NCI-H2227 treated with DMSO at 0.1 percent for 48 hours (cell line): Measurements from ENCODE around the gene PTPN3.

Experiments used
- DNase-seq: peaks from one replicate; lab custom pipeline; 2025; lab: John Stamatoyannopoulos, UW

The PTPN3 gene

GRCh38 chr9:109500421-109500974 is 2.4 kb upstream of the PTPN3 start:
- no peak for DNase-seq

- DNase-seq, result peak; percentile 15
These were observed 1.7 kb upstream of the PTPN3 start for GRCh38 chr9:109499631-109500410.

- no peak for DNase-seq
These were observed 1.1 kb upstream of the PTPN3 start for GRCh38 chr9:109499093-109499630.

GRCh38 chr9:109497226-109498153 is 617 bp downstream of the PTPN3 start:
- DNase-seq, result no peak

GRCh38 chr9:109496841-109497225 is 1.3 kb downstream of the PTPN3 start:
- DNase-seq, result no peak

GRCh38 chr9:109496218-109496617 is 1.9 kb downstream of the PTPN3 start:
- DNase-seq, result no peak

GRCh38 chr9:109493648-109494047 is 4.5 kb downstream of the PTPN3 start:
- no peak for DNase-seq

- DNase-seq, result no peak
These were observed 6.5 kb downstream of the PTPN3 start for GRCh38 chr9:109491590-109491989.

- DNase-seq, result no peak
These were observed 9.2 kb downstream of the PTPN3 start for GRCh38 chr9:109488791-109489492.

- DNase-seq, result no peak
These were observed 9.8 kb downstream of the PTPN3 start for GRCh38 chr9:109488351-109488750.

GRCh38 chr9:109487247-109487646 is 10.9 kb downstream of the PTPN3 start:
- DNase-seq, result no peak

GRCh38 chr9:109483744-109484429 is 14.2 kb downstream of the PTPN3 start:
- DNase-seq, result no peak

- DNase-seq, result no peak
These were observed 15.7 kb downstream of the PTPN3 start for GRCh38 chr9:109482391-109482916.

GRCh38 chr9:109481856-109482255 is 16.3 kb downstream of the PTPN3 start:
- no peak for DNase-seq

GRCh38 chr9:109479822-109480221 is 18.3 kb downstream of the PTPN3 start:
- DNase-seq, result no peak

GRCh38 chr9:109478665-109479380 is 19.3 kb downstream of the PTPN3 start:
- DNase-seq, result no peak

- DNase-seq, result no peak
These were observed 20.0 kb downstream of the PTPN3 start for GRCh38 chr9:109478051-109478563.

- no peak for DNase-seq
These were observed 20.7 kb downstream of the PTPN3 start for GRCh38 chr9:109477258-109478050.

GRCh38 chr9:109476642-109477257 is 21.4 kb downstream of the PTPN3 start:
- DNase-seq, result no peak
